ENCODE measurements around the gene PLBD2. TPM values are rescaled to one million over a fixed set of nuclear protein-coding genes. Genes with fewer than 3 reads are reported as not detected.
"Not testable (repeated sequence)": the region's sequence is repeated elsewhere in the genome, so short reads cannot be mapped to it uniquely, and the experiment has no call there.

Gene PLBD2
- total RNA-seq, 1 donor from 2014 or later, result 14.1 TPM

- peak; percentile 99 for ATAC-seq
Observed at GRCh38 chr12:113334786-113335539, 23.4 kb upstream of the PLBD2 start, which contains the start of gene SLC8B1. Gene SLC8B1, minus strand, starts transcription at chr12:113335109. Its CDS starts 2,231 bp downstream, at chr12:113332878.

- no peak for ATAC-seq
Observed at GRCh38 chr12:113339540-113339939, 18.8 kb upstream of the PLBD2 start.

GRCh38 chr12:113340061-113340460 lies 18.3 kb upstream of the PLBD2 start:
- no peak for ATAC-seq

- ATAC-seq, result no peak
Observed at GRCh38 chr12:113341535-113341934, 16.9 kb upstream of the PLBD2 start.

GRCh38 chr12:113345318-113345717 lies 13.1 kb upstream of the PLBD2 start:
- ATAC-seq, result no peak

- no peak for ATAC-seq
Observed at GRCh38 chr12:113346353-113346752, 12.0 kb upstream of the PLBD2 start.

- no peak for ATAC-seq
Observed at GRCh38 chr12:113347107-113347506, 11.3 kb upstream of the PLBD2 start.

- no peak for ATAC-seq
Observed at GRCh38 chr12:113347892-113348291, 10.5 kb upstream of the PLBD2 start.

GRCh38 chr12:113348849-113349536 lies 9.4 kb upstream of the PLBD2 start:
- no peak for ATAC-seq

GRCh38 chr12:113351089-113351488 lies 7.3 kb upstream of the PLBD2 start:
- ATAC-seq, result no peak

- ATAC-seq, result not testable (repeated sequence)
Observed at GRCh38 chr12:113354192-113354591, 4.2 kb upstream of the PLBD2 start.

- peak; percentile 10 for ATAC-seq
Observed at GRCh38 chr12:113359133-113359938, 949 bp downstream of the PLBD2 start.

- no peak for ATAC-seq
Observed at GRCh38 chr12:113359939-113360748, 1.8 kb downstream of the PLBD2 start.

GRCh38 chr12:113361574-113362370 lies 3.4 kb downstream of the PLBD2 start:
- ATAC-seq, result no peak

GRCh38 chr12:113364698-113365097 lies 6.3 kb downstream of the PLBD2 start:
- no peak for ATAC-seq

GRCh38 chr12:113365639-113366395 lies 7.4 kb downstream of the PLBD2 start:
- no peak for ATAC-seq

- no peak for ATAC-seq
Observed at GRCh38 chr12:113366827-113367226, 8.4 kb downstream of the PLBD2 start.

GRCh38 chr12:113368331-113368730 lies 9.9 kb downstream of the PLBD2 start:
- ATAC-seq, result no peak

- ATAC-seq, result no peak
Observed at GRCh38 chr12:113369391-113369985, 11.1 kb downstream of the PLBD2 start.
